ENCODE data around the gene SLMAP. TPM values are rescaled to one million over a fixed set of nuclear protein-coding genes. Genes with fewer than 3 reads are reported as not detected.

SLMAP gene
- total and polyA plus RNA-seq, 10 donors: 7.8 to 77.3 (median 62.9) TPM

GRCh38 chr3:57958642-57959422, 202.7 kb downstream of the SLMAP start:
- Histone ChIP-seq H3K36me3 (no peaks in the 10 kb centered on the region), H3K27ac (peak overlapping the region in 7 of 8 donors; percentile 62 to 80 (median 74)), H3K27me3 (replicated peaks in 1 of 7) (no peaks in the 10 kb centered on the region), H3K4me3 (peak overlapping the region in 1 of 8 donors; percentile 41), H3K4me1 (peaks cover 14 to 38% (median 22%) of the 10 kb centered on the region in 6 donors), H3K9me3 (no peaks in the 10 kb centered on the region)
- no peak for DNase-seq
- intact Hi-C loops (cut with DNase I; ENCODE audit: low total_unique reads): no loop called here
- 40 to 69% (median 50%) methylated on average over 10 to 13 of the region's 13 CpGs for WGBS, 5 donors
- TF ChIP-seq CTCF (IDR thresholded peaks at IDR 0.05 in 8 of 11, conservative IDR thresholded peaks at IDR 0.05 in 3 of 11) (no peak), POLR2AphosphoS5 (IDR thresholded peaks at IDR 0.05) (peak in 1 of 3 donors; percentile 43)

GRCh38 chr3:57959423-57960173, 203.5 kb downstream of the SLMAP start:
- Histone ChIP-seq H3K4me3 (peak overlapping the region in 4 of 8 donors; percentile 5 to 41 (median 8)), H3K9me3 (no peaks in the 10 kb centered on the region), H3K4me1 (peaks cover 14 to 38% (median 22%) of the 10 kb centered on the region in 6 donors), H3K36me3 (no peaks in the 10 kb centered on the region), H3K27me3 (replicated peaks in 1 of 7) (no peaks in the 10 kb centered on the region), H3K27ac (peak overlapping the region in 7 of 8 donors; percentile 62 to 80 (median 74))
- WGBS, 5 donors: 25 to 39% (median 38%) methylated on average over 19 of the region's 19 CpGs
- no peak for DNase-seq
- intact Hi-C loops (cut with DNase I; ENCODE audit: low total_unique reads): no loop called here
- TF ChIP-seq POLR2A (IDR thresholded peaks at IDR 0.05): no peak
- TF ChIP-seq POLR2AphosphoS5 (IDR thresholded peaks at IDR 0.05): no peak
- TF ChIP-seq CTCF (IDR thresholded peaks at IDR 0.05 in 8 of 11, conservative IDR thresholded peaks at IDR 0.05 in 3 of 11): no peak

GRCh38 chr3:57960174-57960505, 204.0 kb downstream of the SLMAP start:
- no peak for DNase-seq
- no peaks in the 10 kb centered on the region for H3K9me3 ChIP-seq
- H3K4me3 ChIP-seq: peak overlapping the region in 1 of 8 donors; percentile 41
- peak overlapping the region in 6 of 8 donors; percentile 62 to 80 (median 74) for H3K27ac ChIP-seq
- H3K27me3 ChIP-seq (replicated peaks in 1 of 7): no peaks in the 10 kb centered on the region
- H3K36me3 ChIP-seq: no peaks in the 10 kb centered on the region
- H3K4me1 ChIP-seq: peaks cover 14 to 38% (median 22%) of the 10 kb centered on the region in 6 donors
- intact Hi-C loops (cut with DNase I; ENCODE audit: low total_unique reads): no loop called here
- no peak for TF ChIP-seq CTCF (IDR thresholded peaks at IDR 0.05 in 8 of 11, conservative IDR thresholded peaks at IDR 0.05 in 3 of 11)
- TF ChIP-seq POLR2AphosphoS5 (IDR thresholded peaks at IDR 0.05): no peak
- TF ChIP-seq POLR2A (IDR thresholded peaks at IDR 0.05): no peak
- 72 to 79% (median 77%) methylated on average over 4 of the region's 4 CpGs for WGBS, 5 donors
